Endothelial cell of umbilical vein (primary cell): Measurements from ENCODE around the gene PTPRE. TPM values are rescaled to one million over a fixed set of nuclear protein-coding genes. Genes with fewer than 3 reads are reported as not detected.
A peak's percentile ranks its signal among the peaks of the same experiment; 100 is the strongest.

Experiments
- BruUV-seq: library from RNA; stranded (reverse); fragments of 400-500 nt; replicated peaks from 2 replicates; lab custom pipeline; 2021; lab: Mats Ljungman, UMichigan
- CTCF ChIA-PET: fragments of 300-600, 350-600 bp; sonication (Branson Sonifier 250); formaldehyde crosslinking; loops from one replicate; lab custom pipeline; 2021; ENCODE audit warnings: antibody characterized with exemption, inconsistent platforms; lab: Charles Lee
- POLR2A ChIA-PET: fragments of 300-600, 350-600 bp; sonication (Branson Sonifier 250); formaldehyde crosslinking; loops from one replicate; lab custom pipeline; 2021; ENCODE audit warnings: antibody characterized with exemption, inconsistent platforms; lab: Charles Lee
- DNase-seq: peaks from one replicate; pipeline ENCODE4 v3.0.0-alpha.2; 2011; ENCODE audit warnings: low read depth, low spot score
- FAIRE-seq: peaks from 2 replicates; lab custom pipeline; 2011; peaks lifted over from hg19 to GRCh38; lab: Jason Lieb, UNC
- H2AFZ ChIP-seq: 2 replicates; pipeline ENCODE4 v1.6.0; 2012; ENCODE audit warnings: low read depth, low read length, control low read depth, inconsistent platforms
- H3K27ac ChIP-seq: 2 replicates; pipeline ENCODE4 v1.5.1; 2011; ENCODE audit warnings: low read depth, mild to moderate bottlenecking, control low read depth, low read length, moderate library complexity; ENCODE audit not compliant: insufficient read depth
- H3K27me3 ChIP-seq, 2 experiments: 2 replicates each; pipeline versions ENCODE4 v1.6.0 to v1.6.1; 2011; ENCODE audit warnings: low read length in 2 of 2, mixed read lengths in 1 of 2; ENCODE audit not compliant: control insufficient read depth in 2 of 2, insufficient read depth in 2 of 2
- H3K36me3 ChIP-seq, 2 experiments: 2 replicates in 1 of 2; 3 replicates in 1 of 2; pipeline ENCODE4 v1.5.1; 2011; ENCODE audit warnings: low read length in 2 of 2, mild to moderate bottlenecking in 1 of 2, moderate library complexity in 1 of 2; ENCODE audit not compliant: control insufficient read depth in 2 of 2, insufficient read depth in 2 of 2; ENCODE audit errors: extremely low read depth in 1 of 2
- H3K4me1 ChIP-seq: 3 replicates; pipeline ENCODE4 v1.5.1; 2011; ENCODE audit warnings: mild to moderate bottlenecking, low read length; ENCODE audit not compliant: control insufficient read depth, insufficient read depth; ENCODE audit errors: extremely low read depth
- H3K4me2 ChIP-seq: 2 replicates; pipeline ENCODE4 v1.6.1; 2011; ENCODE audit warnings: low read length, control low read depth, mixed read lengths; ENCODE audit not compliant: insufficient read depth
- H3K4me3 ChIP-seq, 3 experiments: fragments of 200-600 bp in 1 of 3; sonication (generic), shearing (Covaris generic) in 1 of 3; replicated peaks in 1 of 3; 2 replicates each; pipeline ENCODE4 v1.5.1; 2011 to 2016; ENCODE audit warnings: control low read depth in 3 of 3, low read length in 3 of 3, mild to moderate bottlenecking in 2 of 3, inconsistent platforms in 1 of 3, low read depth in 1 of 3, moderate library complexity in 1 of 3; ENCODE audit not compliant: insufficient read depth in 1 of 3
- H3K79me2 ChIP-seq: 2 replicates; pipeline ENCODE4 v1.6.0; 2012; ENCODE audit warnings: low read length, inconsistent platforms; ENCODE audit not compliant: control insufficient read depth, insufficient read depth
- H3K9ac ChIP-seq: replicated peaks from 2 replicates; pipeline ENCODE3; 2011; ENCODE audit warnings: low read length, control low read depth; ENCODE audit not compliant: insufficient read depth; ENCODE audit errors: extremely low read depth
- H3K9me1 ChIP-seq: replicated peaks from 3 replicates; pipeline ENCODE4 v1.6.0; 2011; ENCODE audit warnings: mild to moderate bottlenecking, low read length; ENCODE audit not compliant: control insufficient read depth, insufficient read depth; ENCODE audit errors: extremely low read depth
- H3K9me3 ChIP-seq: replicated peaks from 2 replicates; pipeline ENCODE4 v1.5.1; 2012; ENCODE audit warnings: low read length, inconsistent platforms; ENCODE audit not compliant: control insufficient read depth, insufficient read depth
- H4K20me1 ChIP-seq: replicated peaks from 2 replicates; pipeline ENCODE3; 2011; ENCODE audit warnings: mild to moderate bottlenecking, low read length; ENCODE audit not compliant: control insufficient read depth, insufficient read depth; ENCODE audit errors: extremely low read depth
- EZH2 ChIP-seq: IDR thresholded peaks from 2 replicates; pipeline ENCODE4 v1.6.1; 2012; ENCODE audit warnings: borderline replicate concordance, low read depth, mild to moderate bottlenecking, moderate library complexity, low read length, inconsistent platforms; ENCODE audit not compliant: severe bottlenecking
- FOS ChIP-seq: IDR thresholded peaks from 2 replicates; pipeline ENCODE4 v1.6.1; 2011; ENCODE audit warnings: mild to moderate bottlenecking, low read length, moderate library complexity, borderline replicate concordance; ENCODE audit not compliant: insufficient read depth
- GATA2 ChIP-seq: IDR thresholded peaks from 2 replicates; pipeline ENCODE4 v1.7.0; 2011; ENCODE audit warnings: low read depth, mild to moderate bottlenecking, moderate library complexity, mixed read lengths, low read length; ENCODE audit not compliant: insufficient read length, insufficient read depth
- JUN ChIP-seq: IDR thresholded peaks from 2 replicates; pipeline ENCODE4 v1.6.1; 2011; ENCODE audit warnings: borderline replicate concordance, low read depth; ENCODE audit not compliant: insufficient read length, insufficient read depth
- MYC ChIP-seq: IDR thresholded peaks from one replicate; pipeline ENCODE4 v1.6.1; 2011; ENCODE audit warnings: mild to moderate bottlenecking, low read depth, low read length
- POLR2A ChIP-seq: IDR thresholded peaks from 2 replicates; pipeline ENCODE4 v1.6.1; 2012; ENCODE audit warnings: low read depth, mild to moderate bottlenecking, control low read depth, low read length
- POLR2AphosphoS5 ChIP-seq: IDR thresholded peaks from 2 replicates; pipeline ENCODE4 v1.6.1; 2012; ENCODE audit warnings: low read depth, mild to moderate bottlenecking, control low read depth, low read length, moderate library complexity; ENCODE audit not compliant: insufficient read depth
- dilution Hi-C: fragments of 300-500 bp; cut with MboI; formaldehyde crosslinking; loops from one replicate; pipeline ENCODE4 v1.15.0; 2019; ENCODE audit warnings: low sequenced_read_pairs; ENCODE audit not compliant: extremely low pct_ligation_motif_present
- intact Hi-C: fragments of 100-400 bp; cut with micrococcal nuclease; formaldehyde crosslinking; loops from one replicate; pipeline ENCODE4 v1.10.0; 2022
- polyA plus RNA-seq, 4 experiments: library from polyadenylated mRNA; depleted of rRNA in 3 of 4; stranded (reverse) in 3 of 4; unstranded in 1 of 4; fragments of >200 nt; gene quantifications; 2 replicates each; pipeline versions ENCODE4 v1.2.1 to v1.2.3, GENCODE V29; 2011 to 2012; ENCODE audit warnings: missing spikeins in 1 of 4
- total RNA-seq: library from RNA; stranded (reverse); gene quantifications from 2 replicates; pipeline ENCODE4 v1.2.3, GENCODE V29; 2021
- TF ChIP-seq, protein P1 (sequence below), 2 donors: IDR thresholded peaks; 1 replicate in 1 of 2; 2 replicates in 1 of 2; pipeline ENCODE4 v1.5.1; 2011; ENCODE audit warnings: low read length in 2 of 2, mild to moderate bottlenecking in 2 of 2, moderate library complexity in 2 of 2, control low read depth in 1 of 2, inconsistent platforms in 1 of 2, low read depth in 1 of 2; ENCODE audit not compliant: insufficient read depth in 1 of 2; ENCODE audit errors: extremely low read depth in 1 of 2
- TF ChIP-seq, protein P2 (sequence below): IDR thresholded peaks from 2 replicates; pipeline ENCODE4 v1.6.1; 2011; ENCODE audit not compliant: insufficient read depth, insufficient read length

Gene PTPRE
- total and polyA plus RNA-seq, 2 donors (not counting 3 experiments of a cell fraction or from before 2014, with no cell fraction given) = 37.3 to 116 TPM

DNA sequence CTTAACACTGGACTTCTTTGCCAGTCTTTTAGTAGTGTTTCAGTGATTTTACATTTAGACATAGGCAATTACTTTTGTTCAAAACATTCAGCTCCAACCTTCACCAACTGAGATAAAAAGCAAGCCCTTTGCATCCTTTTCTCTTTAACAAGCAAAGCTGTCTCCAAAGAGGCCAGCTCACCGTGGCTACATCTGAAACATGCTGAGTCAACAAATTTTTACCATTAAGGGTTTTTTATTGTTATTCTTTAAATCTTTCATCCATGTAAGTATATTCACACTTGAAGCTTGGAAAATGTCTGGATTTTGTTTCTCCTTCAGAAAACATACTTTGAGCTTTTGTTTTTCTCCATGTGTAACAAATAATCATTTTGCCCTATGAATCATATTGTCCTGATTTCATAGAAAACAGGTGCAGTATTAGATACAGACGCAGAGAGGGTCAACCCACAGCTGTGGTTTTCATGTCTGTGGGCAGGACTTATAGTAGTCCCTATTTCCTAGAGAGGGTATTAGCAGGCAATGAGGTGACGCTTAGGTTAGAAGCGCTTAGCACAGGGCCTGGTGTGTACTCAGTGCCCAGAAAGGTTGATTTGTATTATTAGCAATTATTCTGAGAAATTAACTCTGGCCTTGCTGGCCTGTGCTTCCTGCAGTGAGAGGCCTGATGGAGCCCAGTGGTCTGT is 119.9 kb downstream of the PTPRE start:
- no peak for FAIRE-seq
- peaks cover 86% of the 10 kb centered on the region for H3K79me2 ChIP-seq
- ChIA-PET CTCF (interaction anchor here (1.3 to 2.2 kb wide), 3 partner anchors 9 to 120 kb away, joined by 7 to 13 read pairs (median 11); partner anchors contain the start of gene PTPRE), POLR2A (no interaction called here)
- BruUV-seq = no TSS peak
- no peaks in the 10 kb centered on the region for H3K27me3 ChIP-seq
- H3K9me1 ChIP-seq = no peaks in the 10 kb centered on the region
- no peak overlapping the region for H3K4me3 ChIP-seq
- H3K27ac ChIP-seq = peak overlapping the region; percentile 10
- no peaks in the 10 kb centered on the region for H3K9me3 ChIP-seq
- H3K4me1 ChIP-seq = no peaks in the 10 kb centered on the region
- H4K20me1 ChIP-seq = no peaks in the 10 kb centered on the region
- no peak overlapping the region for H2AFZ ChIP-seq
- dilution Hi-C loops (no loop called here), intact Hi-C loops (no loop called here)
- no peak overlapping the region for H3K9ac ChIP-seq
- no peak overlapping the region for H3K4me2 ChIP-seq
- peaks cover 4 to 34% of the 10 kb centered on the region in 2 experiments for H3K36me3 ChIP-seq
- TF ChIP-seq MYC (no peak), EZH2 (no peak), FOS (no peak), GATA2 (no peak), POLR2AphosphoS5 (no peak), POLR2A (no peak), JUN (no peak)
- TF ChIP-seq, protein P1, sequence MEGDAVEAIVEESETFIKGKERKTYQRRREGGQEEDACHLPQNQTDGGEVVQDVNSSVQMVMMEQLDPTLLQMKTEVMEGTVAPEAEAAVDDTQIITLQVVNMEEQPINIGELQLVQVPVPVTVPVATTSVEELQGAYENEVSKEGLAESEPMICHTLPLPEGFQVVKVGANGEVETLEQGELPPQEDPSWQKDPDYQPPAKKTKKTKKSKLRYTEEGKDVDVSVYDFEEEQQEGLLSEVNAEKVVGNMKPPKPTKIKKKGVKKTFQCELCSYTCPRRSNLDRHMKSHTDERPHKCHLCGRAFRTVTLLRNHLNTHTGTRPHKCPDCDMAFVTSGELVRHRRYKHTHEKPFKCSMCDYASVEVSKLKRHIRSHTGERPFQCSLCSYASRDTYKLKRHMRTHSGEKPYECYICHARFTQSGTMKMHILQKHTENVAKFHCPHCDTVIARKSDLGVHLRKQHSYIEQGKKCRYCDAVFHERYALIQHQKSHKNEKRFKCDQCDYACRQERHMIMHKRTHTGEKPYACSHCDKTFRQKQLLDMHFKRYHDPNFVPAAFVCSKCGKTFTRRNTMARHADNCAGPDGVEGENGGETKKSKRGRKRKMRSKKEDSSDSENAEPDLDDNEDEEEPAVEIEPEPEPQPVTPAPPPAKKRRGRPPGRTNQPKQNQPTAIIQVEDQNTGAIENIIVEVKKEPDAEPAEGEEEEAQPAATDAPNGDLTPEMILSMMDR (IDR thresholded peaks at IDR 0.05; ENCODE audit: extremely low read depth in 1 of 2, insufficient read depth in 1 of 2, low read depth in 1 of 2, low read length in 2 of 2) = no peak
- TF ChIP-seq, protein P2, sequence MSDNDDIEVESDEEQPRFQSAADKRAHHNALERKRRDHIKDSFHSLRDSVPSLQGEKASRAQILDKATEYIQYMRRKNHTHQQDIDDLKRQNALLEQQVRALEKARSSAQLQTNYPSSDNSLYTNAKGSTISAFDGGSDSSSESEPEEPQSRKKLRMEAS = no peak
- DNase-seq = peak; percentile 54
